GM12878 (cell line): ENCODE data around the gene TPD52L2. TPM values are rescaled to one million over a fixed set of nuclear protein-coding genes. Genes with fewer than 3 reads are reported as not detected.
A peak's percentile ranks its signal among the peaks of the same experiment; 100 is the strongest.

Source experiments
- ATAC-seq: fragments of 200-7000 bp; cut with Tn5 transposase; 3 replicates; pipeline ENCODE4 v1.9.1; 2020; ENCODE audit warnings: mild to moderate bottlenecking, moderate library complexity
- BruUV-seq: library from RNA; stranded (reverse); fragments of 400-500 nt; replicated peaks from 2 replicates; lab custom pipeline; 2021; lab: Mats Ljungman, UMichigan
- CTCF ChIA-PET: fragments of 300-600 bp; sonication (Branson Sonifier 250); formaldehyde crosslinking; extraction: SDS; loops from one replicate; lab custom pipeline; 2021; ENCODE audit warnings: inconsistent platforms; lab: Yijun Ruan, JAX
- POLR2A ChIA-PET: fragments of 350-600 bp; formaldehyde crosslinking; extraction: SDS; loops from one replicate; lab custom pipeline; 2021; ENCODE audit warnings: inconsistent platforms; lab: Charles Lee
- RAD21 ChIA-PET: fragments of 300-600 bp; sonication (Branson Sonifier 250); formaldehyde crosslinking; loops from one replicate; lab custom pipeline; 2023; ENCODE audit warnings: antibody characterized with exemption; ENCODE audit not compliant: unreplicated experiment; lab: Charles Lee
- SMC1A ChIA-PET: fragments of 300-600 bp; sonication (Branson Sonifier 250); formaldehyde crosslinking; loops from one replicate; lab custom pipeline; 2023; ENCODE audit not compliant: unreplicated experiment, uncharacterized antibody; lab: Charles Lee
- DNase-seq: peaks from one replicate; pipeline ENCODE4 v3.0.0-alpha.2; 2011; ENCODE audit warnings: low read depth, low spot score
- FAIRE-seq: peaks from 3 replicates; lab custom pipeline; 2011; peaks lifted over from hg19 to GRCh38; lab: Jason Lieb, UNC
- H2AFZ ChIP-seq: 2 replicates; pipeline ENCODE4 v1.6.0; 2011; ENCODE audit warnings: low read depth, low read length, control low read depth; ENCODE audit not compliant: control insufficient read depth
- H3K27ac ChIP-seq: 2 replicates; pipeline ENCODE4 v1.5.1; 2011; ENCODE audit warnings: control low read depth; ENCODE audit not compliant: control insufficient read depth, insufficient read depth
- H3K27me3 ChIP-seq, 2 experiments: replicated peaks in 1 of 2; 2 replicates each; pipeline versions ENCODE4 v1.6.0 to v1.6.1; 2011; ENCODE audit warnings: low read length in 1 of 2; ENCODE audit not compliant: control insufficient read depth in 2 of 2, insufficient read depth in 2 of 2
- H3K36me3 ChIP-seq, 2 experiments: 2 replicates each; pipeline ENCODE4 v1.5.1; 2011; ENCODE audit warnings: low read length in 1 of 2; ENCODE audit not compliant: control insufficient read depth in 2 of 2, insufficient read depth in 2 of 2
- H3K4me1 ChIP-seq: 2 replicates; pipeline ENCODE4 v1.6.1; 2011; ENCODE audit warnings: mild to moderate bottlenecking, low read length, moderate library complexity, mixed read lengths; ENCODE audit not compliant: control insufficient read depth, insufficient read depth
- H3K4me2 ChIP-seq: 2 replicates; pipeline ENCODE4 v1.6.0; 2011; ENCODE audit warnings: control low read depth; ENCODE audit not compliant: control insufficient read depth, insufficient read depth
- H3K4me3 ChIP-seq: fragments of 200-600 bp; sonication (generic); 2 replicates; pipeline ENCODE4 v1.5.1; 2016
- H3K79me2 ChIP-seq: 2 replicates; pipeline ENCODE4 v1.6.0; 2011; ENCODE audit warnings: low read length; ENCODE audit not compliant: control insufficient read depth, insufficient read depth
- H3K9ac ChIP-seq: 2 replicates; pipeline ENCODE4 v1.8.0; 2011; ENCODE audit warnings: low read length, control low read depth, mixed read lengths; ENCODE audit not compliant: control insufficient read depth, insufficient read depth
- H3K9me3 ChIP-seq: replicated peaks from 3 replicates; pipeline ENCODE4 v1.5.1; 2011; ENCODE audit warnings: mild to moderate bottlenecking, low read length; ENCODE audit not compliant: control insufficient read depth, insufficient read depth
- H4K20me1 ChIP-seq: 2 replicates; pipeline ENCODE4 v1.6.0; 2011; ENCODE audit not compliant: control insufficient read depth, insufficient read depth
- CBX5 ChIP-seq: sonication (generic); IDR thresholded peaks from 2 replicates; pipeline ENCODE4 v1.6.1; 2016; ENCODE audit warnings: low read depth, moderate library complexity, mild to moderate bottlenecking, inconsistent platforms
- CUX1 ChIP-seq: IDR thresholded peaks from 2 replicates; pipeline ENCODE4 v1.6.1; 2012; ENCODE audit warnings: improper control_type of control experiment, low read depth, low read length; ENCODE audit not compliant: insufficient replicate concordance
- ESRRA ChIP-seq: IDR thresholded peaks from 2 replicates; pipeline ENCODE4 v1.6.1; 2012; ENCODE audit warnings: mild to moderate bottlenecking, low read length, improper control_type of control experiment
- GATAD2B ChIP-seq: fragments of 450-650 bp; conservative IDR thresholded peaks from 2 replicates; pipeline ENCODE4 v1.6.1; 2017; ENCODE audit warnings: low read depth, mild to moderate bottlenecking, moderate library complexity
- RAD51 ChIP-seq: fragments of 450-650 bp; IDR thresholded peaks from 2 replicates; pipeline ENCODE4 v1.6.1; 2016; ENCODE audit warnings: moderate library complexity, mild to moderate bottlenecking, inconsistent platforms
- SMC3 ChIP-seq: IDR thresholded peaks from 2 replicates; pipeline ENCODE4 v1.6.1; 2011; ENCODE audit warnings: low read length, improper control_type of control experiment, borderline replicate concordance
- TCF7 ChIP-seq: IDR thresholded peaks from 2 replicates; pipeline ENCODE4 v1.6.1; 2014; ENCODE audit warnings: antibody characterized with exemption, borderline replicate concordance
- WGBS: methylation state at CpG from one replicate; pipeline ENCODE4 v1.1.6; 2016; ENCODE audit warnings: low lambda C conversion rate; ENCODE audit not compliant: insufficient replicate concordance, insufficient coverage; ENCODE audit errors: missing lambda C conversion rate; 5-methylcytosine and 5-hydroxymethylcytosine counted together
- in situ Hi-C: fragments of 300-500 bp; cut with MboI; formaldehyde crosslinking; loops from 9 replicates; pipeline ENCODE4 v1.14.3; 2018; ENCODE audit warnings: mixed read lengths
- intact Hi-C: fragments of 100-400 bp; cut with micrococcal nuclease; formaldehyde crosslinking; loops from one replicate; pipeline ENCODE4 v1.14.2; 2022; ENCODE audit not compliant: unreplicated experiment
- polyA plus RNA-seq, 11 experiments: library from polyadenylated mRNA; depleted of rRNA in 4 of 11; unstranded in 6 of 11; stranded (reverse) in 5 of 11; fragments of >200 nt; fragmentation: Nextera tagmentation in 4 of 11; fragmentation: Illumina TruSeq in 1 of 11; extraction: Ambion mirVana in 4 of 11; extraction: Trizol in 1 of 11; gene quantifications; 1 replicate in 1 of 11; 2 replicates in 10 of 11; pipeline versions ENCODE4 v1.2.1 to v1.2.3, GENCODE V29; 2011 to 2016; ENCODE audit warnings: inconsistent platforms in 2 of 11, missing spikeins in 2 of 11, low read depth in 1 of 11
- total RNA-seq, 4 experiments: library from RNA; depleted of rRNA in 3 of 4; stranded (reverse); fragments of >200 nt in 3 of 4; fragmentation: Illumina TruSeq in 1 of 4; extraction: Trizol in 1 of 4; gene quantifications; 2 replicates each; pipeline versions ENCODE4 v1.2.1 to v1.2.3, GENCODE V29; 2013 to 2021

The TPD52L2 gene
- total and polyA plus RNA-seq, 10 of the 15 experiments (the other 5 are each of a cell fraction or from before 2014, with no cell fraction given): 1.6 to 71.0 (median 46.3) TPM

- no peak for ATAC-seq
- Histone ChIP-seq H3K4me2 (no peak overlapping the region), H3K27me3 (no peaks in the 10 kb centered on the region), H3K4me1 (peaks cover 25% of the 10 kb centered on the region)
- ChIA-PET CTCF (interaction anchor here (1.0 to 4.4 kb wide), 3 partner anchors 76 to 325 kb away, joined by 3 to 38 read pairs (median 26); partner anchors contain the start of genes ARFRP1 and ZGPAT), RAD21 (interaction anchor here (0.9 to 3.1 kb wide), 4 partner anchors 11 to 118 kb away, joined by 3 to 18 read pairs (median 4); partner anchors contain the start of gene PRPF6), SMC1A (interaction anchor here (3.5 kb wide), 1 partner anchor 77 kb away, joined by 19 read pairs; no protein-coding TSS in a partner anchor)
- no TSS peak for BruUV-seq
- TF ChIP-seq ESRRA (no peak), TCF7 (no peak), RAD51 (no peak), CBX5 (no peak), GATAD2B (0 out of 2 replicates have a peak, but pooled peaks have one; percentile 33), CUX1 (no peak), SMC3 (no peak)
- TF ChIP-seq, all 136 proteins: peak for 1
- no peaks in the 10 kb centered on the region for H3K9me3 ChIP-seq
- H3K4me3 ChIP-seq: no peak overlapping the region
- H2AFZ ChIP-seq: no peak overlapping the region
- DNase-seq: no peak
- in situ Hi-C loops: no loop called here
- FAIRE-seq: no peak
- H3K9ac ChIP-seq: no peak overlapping the region
- H3K36me3 ChIP-seq: peaks cover 0 to 4% of the 10 kb centered on the region in 2 experiments; a peak in 3 of 4 replicates
- intact Hi-C loops: loop anchor here (10.0 kb wide), 1 partner anchor 193 kb away; no protein-coding TSS in a partner anchor
- POLR2A ChIA-PET: interaction anchor here (0.5 to 1.2 kb wide), 2 partner anchors 119 to 324 kb away, joined by 3 read pairs; no protein-coding TSS in a partner anchor
- WGBS: 98% methylated on average over 93 of the region's 95 CpGs
- no peaks in the 10 kb centered on the region for H4K20me1 ChIP-seq
- H3K27ac ChIP-seq: no peak overlapping the region
- H3K79me2 ChIP-seq: peaks cover 33% of the 10 kb centered on the region
These were observed 2.8 kb upstream of the TPD52L2 start for GRCh38 chr20:63861981-63862901.
